Testis (tissue), 2 donors: ENCODE measurements around the gene GAREM2.

Experiments
- POLR2A ChIP-seq: fragments of 450-650 bp; IDR thresholded peaks from one replicate; pipeline ENCODE4 v1.6.1; 2017; ENCODE audit warnings: antibody characterized with exemption, mild to moderate bottlenecking, moderate library complexity
- TF ChIP-seq, protein P1 (sequence below), 3 experiments: fragments of 450-650 bp in 2 of 3; fragments of 200-600 bp in 1 of 3; sonication (generic) in 1 of 3; IDR thresholded peaks; one replicate each; pipeline ENCODE4 v1.5.1; 2016 to 2019; ENCODE audit warnings: antibody characterized with exemption in 3 of 3, mild to moderate bottlenecking in 2 of 3, moderate library complexity in 1 of 3

GRCh38 chr2:26164641-26165211 lies 8.2 kb upstream of the GAREM2 start:
- no peak for TF ChIP-seq POLR2A
- TF ChIP-seq, protein P1, sequence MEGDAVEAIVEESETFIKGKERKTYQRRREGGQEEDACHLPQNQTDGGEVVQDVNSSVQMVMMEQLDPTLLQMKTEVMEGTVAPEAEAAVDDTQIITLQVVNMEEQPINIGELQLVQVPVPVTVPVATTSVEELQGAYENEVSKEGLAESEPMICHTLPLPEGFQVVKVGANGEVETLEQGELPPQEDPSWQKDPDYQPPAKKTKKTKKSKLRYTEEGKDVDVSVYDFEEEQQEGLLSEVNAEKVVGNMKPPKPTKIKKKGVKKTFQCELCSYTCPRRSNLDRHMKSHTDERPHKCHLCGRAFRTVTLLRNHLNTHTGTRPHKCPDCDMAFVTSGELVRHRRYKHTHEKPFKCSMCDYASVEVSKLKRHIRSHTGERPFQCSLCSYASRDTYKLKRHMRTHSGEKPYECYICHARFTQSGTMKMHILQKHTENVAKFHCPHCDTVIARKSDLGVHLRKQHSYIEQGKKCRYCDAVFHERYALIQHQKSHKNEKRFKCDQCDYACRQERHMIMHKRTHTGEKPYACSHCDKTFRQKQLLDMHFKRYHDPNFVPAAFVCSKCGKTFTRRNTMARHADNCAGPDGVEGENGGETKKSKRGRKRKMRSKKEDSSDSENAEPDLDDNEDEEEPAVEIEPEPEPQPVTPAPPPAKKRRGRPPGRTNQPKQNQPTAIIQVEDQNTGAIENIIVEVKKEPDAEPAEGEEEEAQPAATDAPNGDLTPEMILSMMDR (IDR thresholded peaks at IDR 0.05), result no peak
